OCI-LY1 (cell line): ENCODE data around the gene CNTNAP4.

Experiments used
- H2AFZ ChIP-seq: fragments of 200-600 bp; sonication (generic), shearing (Covaris generic); 2 replicates; pipeline ENCODE4 v1.6.0; 2014; ENCODE audit warnings: antibody characterized with exemption, mild to moderate bottlenecking, low read length
- H3F3A ChIP-seq: fragments of 200-600 bp; sonication (generic), shearing (Covaris generic); 2 replicates; pipeline ENCODE4 v1.6.0; 2014; ENCODE audit warnings: mild to moderate bottlenecking, antibody characterized with exemption, low read length, moderate library complexity; ENCODE audit not compliant: insufficient read depth
- H3K27ac ChIP-seq: fragments of 200-600 bp; sonication (generic); 2 replicates; pipeline ENCODE4 v1.5.1; 2014; ENCODE audit warnings: low read length, mixed run types, mild to moderate bottlenecking, low read depth; ENCODE audit not compliant: poor library complexity, severe bottlenecking
- H3K27me3 ChIP-seq: fragments of 200-600 bp; sonication (generic); 2 replicates; pipeline ENCODE4 v1.6.0; 2014; ENCODE audit warnings: antibody characterized with exemption, mild to moderate bottlenecking, low read length, moderate library complexity; ENCODE audit not compliant: insufficient read depth
- H3K36me3 ChIP-seq: fragments of 200-600 bp; sonication (generic); 2 replicates; pipeline ENCODE4 v1.6.1; 2014; ENCODE audit warnings: mild to moderate bottlenecking, antibody characterized with exemption, low read length, moderate library complexity, mixed read lengths; ENCODE audit not compliant: insufficient read depth
- H3K4me1 ChIP-seq: fragments of 200-600 bp; sonication (generic); 2 replicates; pipeline ENCODE4 v1.5.1; 2014; ENCODE audit warnings: mild to moderate bottlenecking, low read length, moderate library complexity; ENCODE audit not compliant: insufficient read depth, severe bottlenecking
- H3K4me2 ChIP-seq: fragments of 200-600 bp; sonication (generic), shearing (Covaris generic); 2 replicates; pipeline ENCODE4 v1.6.1; 2014; ENCODE audit warnings: low read length
- H3K4me3 ChIP-seq: fragments of 200-600 bp; sonication (generic); 2 replicates; pipeline ENCODE4 v1.5.1; 2014; ENCODE audit warnings: low read length, low read depth, mild to moderate bottlenecking, mixed read lengths; ENCODE audit not compliant: poor library complexity, severe bottlenecking
- H3K79me2 ChIP-seq: fragments of 200-600 bp; shearing (Covaris generic); 2 replicates; pipeline ENCODE4 v1.6.1; 2016; ENCODE audit warnings: mixed run types, low read length, mixed read lengths; ENCODE audit not compliant: insufficient read depth
- H3K9ac ChIP-seq: fragments of 200-600 bp; sonication (generic), shearing (Covaris generic); 2 replicates; pipeline ENCODE4 v1.6.1; 2014; ENCODE audit warnings: mild to moderate bottlenecking, low read length, mixed read lengths
- H3K9me2 ChIP-seq: fragments of 200-600 bp; sonication (generic), shearing (Covaris generic); 2 replicates; pipeline ENCODE4 v1.6.1; 2014; ENCODE audit warnings: low read depth, mild to moderate bottlenecking, low read length, mixed read lengths
- H3K9me3 ChIP-seq: fragments of 200-600 bp; shearing (Covaris generic); 2 replicates; pipeline ENCODE4 v1.6.1; 2014; ENCODE audit warnings: low read length, mixed read lengths
- H4K20me1 ChIP-seq: fragments of 200-600 bp; sonication (generic), shearing (Covaris generic); 2 replicates; pipeline ENCODE4 v1.6.0; 2016; ENCODE audit warnings: mild to moderate bottlenecking, low read length; ENCODE audit not compliant: insufficient read depth
- CTCF ChIP-seq: fragments of 200-600 bp; sonication (generic), shearing (Covaris generic); IDR thresholded peaks from 2 replicates; pipeline ENCODE4 v1.5.1; 2017; ENCODE audit warnings: mild to moderate bottlenecking, antibody characterized with exemption, low read length, moderate library complexity, mixed read lengths
- EZH2 ChIP-seq: fragments of 200-600 bp; sonication (generic), shearing (Covaris generic); IDR thresholded peaks from 2 replicates; pipeline ENCODE4 v1.8.0; 2017; ENCODE audit warnings: borderline replicate concordance, mixed run types, mild to moderate bottlenecking, antibody characterized with exemption, low read length, moderate library complexity, mixed read lengths

The CNTNAP4 gene

GRCh38 chr16:76500006-76500405 is 222.8 kb downstream of the CNTNAP4 start:
- no peaks in the 10 kb centered on the region for H4K20me1 ChIP-seq
- no peak overlapping the region for H3K4me2 ChIP-seq
- H3K27me3 ChIP-seq, result no peaks in the 10 kb centered on the region
- no peaks in the 10 kb centered on the region for H3K4me1 ChIP-seq
- H3K9me3 ChIP-seq, result no peaks in the 10 kb centered on the region
- no peak overlapping the region for H2AFZ ChIP-seq
- H3K36me3 ChIP-seq, result no peaks in the 10 kb centered on the region
- H3F3A ChIP-seq, result no peaks in the 10 kb centered on the region
- no peaks in the 10 kb centered on the region for H3K9me2 ChIP-seq
- no peak overlapping the region for H3K27ac ChIP-seq
- H3K79me2 ChIP-seq, result no peaks in the 10 kb centered on the region
- H3K9ac ChIP-seq, result no peak overlapping the region
- H3K4me3 ChIP-seq, result no peak overlapping the region
- TF ChIP-seq CTCF (no peak), EZH2 (no peak)

GRCh38 chr16:76502063-76502462 is 224.9 kb downstream of the CNTNAP4 start:
- H3K9ac ChIP-seq, result no peak overlapping the region
- H4K20me1 ChIP-seq, result no peaks in the 10 kb centered on the region
- no peaks in the 10 kb centered on the region for H3K4me1 ChIP-seq
- no peaks in the 10 kb centered on the region for H3K36me3 ChIP-seq
- no peaks in the 10 kb centered on the region for H3K9me2 ChIP-seq
- no peak overlapping the region for H2AFZ ChIP-seq
- H3K9me3 ChIP-seq, result no peaks in the 10 kb centered on the region
- no peak for TF ChIP-seq CTCF
- TF ChIP-seq EZH2, result no peak
- no peaks in the 10 kb centered on the region for H3K79me2 ChIP-seq
- H3K27me3 ChIP-seq, result no peaks in the 10 kb centered on the region
- H3K4me3 ChIP-seq, result no peak overlapping the region
- no peaks in the 10 kb centered on the region for H3F3A ChIP-seq
- H3K27ac ChIP-seq, result no peak overlapping the region
- H3K4me2 ChIP-seq, result no peak overlapping the region

GRCh38 chr16:76502555-76502954 is 225.4 kb downstream of the CNTNAP4 start:
- Histone ChIP-seq H3K27me3 (no peaks in the 10 kb centered on the region), H3K9ac (no peak overlapping the region), H4K20me1 (no peaks in the 10 kb centered on the region), H3K4me3 (no peak overlapping the region), H3K27ac (no peak overlapping the region), H3K9me2 (no peaks in the 10 kb centered on the region), H3K79me2 (no peaks in the 10 kb centered on the region), H3F3A (no peaks in the 10 kb centered on the region), H2AFZ (no peak overlapping the region), H3K4me1 (no peaks in the 10 kb centered on the region), H3K9me3 (no peaks in the 10 kb centered on the region), H3K36me3 (no peaks in the 10 kb centered on the region), H3K4me2 (no peak overlapping the region)
- TF ChIP-seq CTCF (no peak), EZH2 (no peak)
